Bone marrow (tissue), 2 donors: Measurements from ENCODE around the gene SHC2.
"Not testable (repeated sequence)": the region's sequence is repeated elsewhere in the genome, so short reads cannot be mapped to it uniquely, and the experiment has no call there.

ENCODE experiments used
- DNase-seq, 2 donors: peaks; one replicate each; lab custom pipeline; 2025; lab: John Stamatoyannopoulos, UW

SHC2 gene

DNA sequence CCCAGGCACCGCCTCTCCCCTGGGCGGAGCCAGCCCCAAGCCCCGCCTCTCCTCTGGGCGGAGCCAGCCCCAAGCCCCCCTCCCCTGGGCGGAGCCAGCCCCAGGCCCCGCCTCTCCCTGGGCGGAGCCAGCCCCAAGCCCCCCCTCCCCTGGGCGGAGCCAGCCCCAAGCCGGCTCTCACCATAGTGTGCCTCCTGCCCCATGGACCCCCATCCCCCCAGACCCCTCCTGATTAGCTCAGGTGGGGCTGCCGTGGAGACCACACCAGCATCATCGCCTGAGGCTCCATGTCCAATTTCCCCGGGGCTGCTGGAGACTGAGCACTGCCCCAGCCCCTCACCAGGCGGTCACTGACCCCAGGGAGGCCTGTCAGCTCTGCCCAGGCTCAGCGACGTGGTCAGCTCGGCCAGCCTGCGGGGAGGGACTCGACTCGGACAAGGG is 31.3 kb upstream of the SHC2 start:
- DNase-seq: no peak

DNA sequence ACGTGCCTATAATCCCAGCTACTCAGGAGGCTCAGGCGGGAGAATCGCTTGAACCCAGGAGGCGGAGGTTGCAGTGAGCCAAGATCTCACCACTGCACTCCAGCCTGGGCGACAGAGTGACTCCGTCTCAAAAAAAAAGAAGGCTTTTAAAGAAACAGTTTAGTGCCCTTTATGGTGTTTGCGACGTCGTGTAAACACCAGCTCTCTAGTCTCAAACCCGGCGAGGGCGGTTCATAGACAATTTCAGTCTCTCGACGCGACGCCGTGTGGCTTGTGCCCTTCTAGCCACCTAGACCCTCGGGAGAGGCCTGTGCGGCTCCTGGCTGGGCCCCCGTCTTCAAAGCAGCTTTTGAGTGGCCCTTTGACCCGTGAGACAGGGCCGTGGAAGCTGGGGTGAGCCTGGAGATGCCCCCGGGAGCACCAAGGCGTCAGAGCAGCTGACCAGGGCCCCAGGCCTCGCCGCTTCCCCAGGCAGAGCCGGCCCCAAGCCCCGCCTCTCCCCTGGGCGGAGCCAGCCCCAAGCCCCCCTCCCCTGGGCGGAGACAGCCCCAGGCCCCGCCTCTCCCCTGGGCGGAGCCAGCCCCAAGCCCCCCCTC is 30.4 kb upstream of the SHC2 start:
- DNase-seq: no peak

DNA sequence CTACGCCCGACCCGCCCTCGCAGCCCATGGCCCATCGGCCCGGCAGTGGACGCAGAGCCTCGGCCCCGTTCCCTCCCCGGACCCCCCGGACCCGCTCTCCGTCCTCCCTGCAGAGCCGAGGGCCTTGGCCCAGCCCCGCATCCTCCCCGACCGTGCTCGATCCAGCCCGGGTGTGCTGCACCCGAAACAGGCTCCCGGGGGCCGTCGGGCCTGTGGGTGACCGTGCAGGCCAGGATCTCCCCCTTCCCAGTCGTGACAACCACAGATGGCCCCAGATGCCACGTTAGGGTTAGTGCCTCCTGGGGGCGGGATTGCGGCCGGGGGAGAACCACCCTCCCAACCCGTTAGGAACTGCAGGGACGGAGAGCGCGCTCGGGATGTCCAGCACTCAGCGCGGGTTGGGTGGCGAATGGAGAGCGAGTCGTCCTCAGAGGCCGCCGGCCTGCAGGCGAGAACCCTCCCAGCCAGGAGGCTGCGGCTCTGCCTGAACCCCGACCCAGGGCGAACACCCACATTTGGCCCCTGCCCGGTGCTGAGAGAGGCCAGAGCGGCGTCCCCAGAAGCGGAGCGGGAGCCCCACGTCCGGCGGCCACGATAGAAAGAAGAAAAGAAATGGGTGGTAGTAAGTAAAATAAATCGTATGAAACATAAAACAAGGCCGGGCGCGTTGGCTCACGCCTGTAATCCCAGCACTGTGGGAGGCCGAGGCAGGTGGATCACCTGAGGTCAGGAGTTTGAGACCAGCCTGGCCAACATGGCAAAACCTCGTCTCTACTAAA is 28.8 kb upstream of the SHC2 start:
- no peak for DNase-seq

DNA sequence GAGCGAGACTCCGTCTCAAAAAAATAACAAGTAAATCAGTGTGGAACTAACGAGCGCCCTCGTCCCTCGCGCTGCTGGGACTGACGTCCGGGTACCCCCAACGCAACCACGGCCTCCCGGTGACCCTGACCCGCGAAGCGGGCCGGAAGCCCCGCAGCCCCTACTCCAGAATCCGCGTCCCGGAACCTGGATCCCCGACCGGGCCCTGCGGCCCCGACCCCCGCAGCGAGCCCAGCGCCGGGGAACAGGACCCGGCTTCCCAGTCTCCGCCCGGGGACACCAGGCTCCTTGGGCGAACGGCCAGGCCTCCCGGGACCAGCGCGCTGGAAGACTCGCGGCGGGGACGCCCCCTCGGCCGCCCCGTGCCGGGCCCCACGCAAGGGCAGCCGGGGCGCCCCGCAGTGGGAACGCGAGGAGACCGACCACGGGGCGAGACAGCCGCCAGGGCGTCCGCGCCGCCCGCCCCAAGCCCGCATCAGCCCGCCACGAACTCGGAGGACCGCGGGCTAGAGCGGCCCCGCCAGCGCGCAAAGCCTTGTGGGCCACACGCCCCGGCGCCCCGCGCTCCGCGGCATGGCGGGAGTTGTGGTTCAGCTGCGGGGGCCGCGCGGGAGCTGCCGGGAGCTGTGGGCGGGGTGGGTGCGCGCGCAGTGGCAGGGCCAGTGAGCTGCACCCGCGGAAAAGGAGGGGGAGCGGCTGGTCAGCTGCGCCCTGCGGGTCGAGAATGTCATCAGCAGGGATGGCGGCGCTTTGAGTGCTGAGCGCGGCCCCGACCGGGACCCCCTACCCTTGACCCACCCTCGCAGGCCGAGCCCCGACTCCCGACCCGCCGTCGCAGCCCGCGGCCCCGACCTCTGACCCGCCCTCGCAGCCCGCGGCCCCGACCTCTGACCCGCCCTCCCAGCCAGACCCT is 27.9 kb upstream of the SHC2 start:
- peak; percentile 57 to 80 for DNase-seq

DNA sequence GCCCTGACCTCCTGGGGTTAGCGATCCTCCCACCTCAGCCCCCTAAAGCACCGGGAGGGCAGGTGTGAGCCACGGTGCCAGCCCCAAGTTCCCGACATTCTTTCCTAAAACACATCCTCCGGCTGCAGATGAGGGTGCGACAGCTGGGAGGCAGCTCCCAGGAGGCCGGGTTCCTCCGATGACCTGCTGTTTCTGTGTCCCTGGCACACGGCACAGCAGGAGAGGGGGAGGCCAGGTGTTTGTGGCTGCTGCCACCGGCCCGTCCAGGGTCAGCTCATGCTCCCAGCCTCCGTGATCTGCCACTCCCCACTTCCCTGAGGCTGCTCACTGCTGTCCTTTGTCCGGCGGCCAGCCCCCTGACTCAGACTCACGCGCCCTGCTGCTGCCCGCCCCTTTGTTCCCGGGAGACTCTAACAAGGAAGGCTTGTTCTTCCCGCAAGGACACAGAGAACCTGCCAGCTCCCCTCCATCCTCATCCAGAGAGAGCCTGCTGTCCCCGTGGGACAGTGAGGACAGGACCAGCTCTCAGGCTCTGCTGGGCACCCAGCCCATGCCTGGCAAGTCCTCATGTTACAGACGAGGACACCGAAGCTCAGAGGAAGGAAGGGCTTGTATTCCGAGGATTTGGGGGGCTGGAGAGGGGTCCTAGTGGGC is 24.9 kb upstream of the SHC2 start:
- no peak for DNase-seq

DNA sequence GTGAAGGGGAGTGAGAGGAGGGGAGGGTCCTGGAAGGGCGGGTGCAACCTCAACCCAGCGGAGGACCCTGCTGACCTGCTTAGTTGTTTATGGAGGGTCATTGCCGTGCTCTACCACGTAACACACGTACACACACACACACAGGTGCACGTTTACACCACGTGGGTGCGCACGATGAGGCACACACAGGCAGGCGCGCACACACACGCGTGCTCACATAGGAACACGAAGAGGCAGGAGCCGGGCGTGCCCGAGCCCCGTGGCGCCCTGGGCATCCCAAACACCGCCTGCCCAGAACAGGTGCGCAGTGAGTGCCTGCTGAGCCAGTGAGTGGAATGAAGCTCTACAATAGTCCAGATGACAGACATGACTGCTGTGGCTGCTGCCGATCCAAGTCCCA is 24.2 kb upstream of the SHC2 start:
- DNase-seq: no peak

DNA sequence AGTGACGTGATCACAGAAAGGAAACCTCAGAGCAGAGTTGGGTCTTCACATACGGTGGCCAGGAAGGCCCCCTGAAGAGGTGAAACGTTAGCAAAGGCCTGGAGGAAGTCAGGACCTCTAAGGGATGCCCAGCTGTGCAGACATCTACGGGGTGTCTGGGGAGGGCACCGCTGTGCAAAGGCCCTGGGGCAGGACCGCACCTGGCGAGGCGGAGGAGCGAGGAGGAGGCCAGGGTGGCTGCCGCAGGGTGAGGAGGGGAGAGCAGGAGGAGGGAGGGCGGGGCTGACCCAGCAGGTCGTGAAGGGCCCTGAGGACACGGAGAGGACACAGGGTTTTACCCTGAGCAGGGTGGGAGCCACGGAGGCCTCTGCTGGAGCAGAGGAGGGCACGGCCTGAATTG is 23.7 kb upstream of the SHC2 start:
- no peak for DNase-seq

DNA sequence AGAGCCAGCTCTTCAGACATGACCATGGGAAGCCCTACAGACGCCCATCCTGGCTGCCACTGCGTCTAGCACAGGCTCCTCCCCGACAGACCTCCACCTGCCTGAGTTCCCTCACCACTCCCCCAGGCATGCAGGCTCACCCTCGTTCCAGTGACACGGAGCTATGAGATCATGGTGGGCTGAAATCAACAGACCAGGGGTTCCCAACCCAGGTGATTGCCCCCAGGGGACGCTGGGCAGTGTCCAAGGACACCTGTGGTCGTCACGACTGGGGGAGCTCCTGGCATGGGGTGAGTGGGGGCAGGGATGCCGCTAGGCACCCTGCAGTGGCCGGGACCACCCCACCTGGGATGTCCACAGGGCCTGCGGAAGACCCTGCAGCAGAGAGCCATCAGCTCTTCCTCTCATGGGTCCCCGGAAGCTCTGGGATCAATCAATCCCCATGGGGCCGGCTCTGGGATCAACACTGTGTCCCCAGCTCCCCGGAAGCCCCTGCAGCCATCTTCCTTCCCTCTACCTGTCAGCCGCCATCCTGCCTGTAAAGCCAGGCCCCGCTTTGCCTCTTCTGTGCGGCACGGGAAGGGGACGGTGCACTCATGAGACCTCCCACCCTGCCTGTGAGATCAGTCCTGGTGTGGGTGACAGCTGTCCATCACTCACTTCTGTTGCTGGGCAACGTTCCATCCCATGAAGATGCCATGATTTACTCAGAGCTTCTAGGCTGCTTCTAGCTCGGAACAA is 22.7 kb upstream of the SHC2 start:
- DNase-seq: no peak

DNA sequence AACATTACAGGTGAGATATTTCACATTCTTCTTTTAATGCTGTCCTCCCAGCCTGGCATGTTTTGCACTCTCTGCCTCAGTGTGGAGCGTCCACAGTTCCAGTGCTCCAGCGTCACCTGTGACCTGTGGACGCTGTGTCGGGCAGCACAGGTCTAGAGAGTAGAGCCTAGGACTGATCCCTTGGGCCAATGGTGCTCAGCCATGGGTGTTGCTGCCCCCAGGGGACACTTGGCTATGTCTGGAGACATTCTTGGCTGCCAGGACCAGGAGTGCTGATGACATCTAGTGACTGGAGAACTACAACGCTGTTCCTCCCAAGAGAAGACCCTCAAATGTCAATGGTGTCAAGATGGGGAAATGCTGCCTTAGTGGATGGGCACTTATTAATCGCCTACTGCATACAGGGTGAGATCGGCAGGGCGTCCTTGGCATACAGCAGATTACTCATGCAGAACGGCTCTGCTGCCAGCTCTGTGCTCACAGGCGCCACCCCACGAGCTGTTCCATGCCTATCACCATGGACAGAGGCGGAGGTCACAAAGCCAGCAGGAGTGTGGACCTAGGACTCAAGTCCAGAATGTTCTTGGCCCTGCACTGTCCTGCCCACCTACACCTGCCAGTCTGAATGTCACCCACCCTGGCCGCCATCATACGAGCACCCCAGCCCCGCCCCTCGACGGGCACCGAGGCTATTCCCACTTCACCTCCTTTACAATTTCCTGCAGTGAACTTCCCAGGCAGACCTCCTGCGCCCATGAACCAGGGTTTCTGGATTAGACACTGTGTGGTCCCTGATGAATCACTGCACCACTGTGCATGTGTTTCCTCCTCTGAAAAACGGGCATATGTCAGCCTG is 21.6 kb upstream of the SHC2 start:
- DNase-seq: no peak

DNA sequence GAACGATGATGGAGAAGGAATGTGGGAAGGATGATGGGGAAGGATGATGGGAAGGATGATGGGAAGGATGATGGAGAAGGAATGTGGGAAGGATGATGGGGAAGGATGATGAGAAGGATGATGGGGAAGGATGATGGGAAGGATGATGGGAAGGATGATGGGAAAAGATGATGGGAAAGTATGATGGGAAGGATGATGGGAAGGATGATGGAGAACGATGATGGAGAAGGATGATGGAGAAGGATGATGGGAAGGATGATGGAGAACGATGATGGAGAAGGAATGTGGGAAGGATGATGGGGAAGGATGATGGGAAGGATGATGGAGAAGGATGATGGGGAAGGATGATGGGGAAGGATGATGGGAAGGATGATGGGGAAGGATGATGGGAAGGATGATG is 20.3 kb upstream of the SHC2 start:
- not testable (repeated sequence) for DNase-seq

DNA sequence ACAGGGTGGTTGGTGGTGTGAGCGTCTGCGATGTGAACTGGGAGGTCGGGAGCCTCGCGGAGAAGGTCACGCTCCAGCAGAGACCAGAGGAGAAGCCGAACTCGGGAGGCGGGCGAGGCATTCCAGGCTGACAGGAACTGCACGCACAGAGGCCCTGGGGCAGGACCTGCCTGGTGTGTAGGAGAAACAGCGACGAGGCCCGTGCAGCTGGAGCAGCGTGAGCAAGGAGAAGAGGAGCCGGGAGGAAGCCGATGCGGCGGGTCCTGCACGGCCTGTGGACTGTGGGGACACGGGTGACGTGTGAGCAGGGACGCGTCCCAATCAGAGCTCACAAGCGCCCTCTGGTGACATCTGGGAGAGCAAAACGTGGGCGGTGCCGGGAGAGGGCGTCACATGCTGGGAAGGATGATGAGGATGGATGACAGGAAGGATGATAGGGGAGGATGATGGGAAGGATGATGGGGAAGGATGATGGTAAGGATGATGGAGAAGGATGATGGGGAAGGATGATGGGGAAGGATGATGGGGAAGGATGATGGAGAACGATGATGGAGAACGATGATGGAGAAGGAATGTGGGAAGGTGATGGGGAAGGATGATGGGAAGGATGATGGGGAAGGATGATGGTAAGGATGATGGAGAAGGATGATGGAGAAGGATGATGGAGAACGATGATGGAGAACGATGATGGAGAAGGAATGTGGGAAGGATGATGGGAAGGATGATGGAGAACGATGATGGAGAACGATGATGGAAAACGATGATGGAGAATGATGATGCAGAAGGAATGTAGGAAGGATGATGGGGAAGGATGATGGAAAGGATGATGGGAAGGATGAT is 19.4 kb upstream of the SHC2 start:
- DNase-seq: peak in 1 of 2 donors; percentile 11

DNA sequence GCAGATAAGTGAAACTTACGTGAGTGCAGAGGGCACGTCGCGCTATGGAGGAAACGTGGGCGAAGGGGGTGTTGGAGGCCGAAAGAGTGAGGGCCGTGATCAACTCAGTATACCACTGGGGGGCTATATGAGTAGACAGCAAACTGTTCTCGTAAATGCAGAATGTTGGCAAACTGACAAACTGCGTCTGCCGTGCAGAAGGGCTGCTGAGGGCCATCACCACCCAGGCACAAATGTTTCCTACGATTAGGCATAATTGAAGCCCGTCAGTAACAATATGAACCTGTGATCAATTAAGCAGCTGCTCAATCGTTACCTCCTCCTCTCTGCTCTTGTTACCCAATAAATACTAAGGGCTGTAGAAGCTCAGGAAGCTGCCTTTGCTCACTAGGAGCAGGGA is 18.1 kb upstream of the SHC2 start:
- no peak for DNase-seq

DNA sequence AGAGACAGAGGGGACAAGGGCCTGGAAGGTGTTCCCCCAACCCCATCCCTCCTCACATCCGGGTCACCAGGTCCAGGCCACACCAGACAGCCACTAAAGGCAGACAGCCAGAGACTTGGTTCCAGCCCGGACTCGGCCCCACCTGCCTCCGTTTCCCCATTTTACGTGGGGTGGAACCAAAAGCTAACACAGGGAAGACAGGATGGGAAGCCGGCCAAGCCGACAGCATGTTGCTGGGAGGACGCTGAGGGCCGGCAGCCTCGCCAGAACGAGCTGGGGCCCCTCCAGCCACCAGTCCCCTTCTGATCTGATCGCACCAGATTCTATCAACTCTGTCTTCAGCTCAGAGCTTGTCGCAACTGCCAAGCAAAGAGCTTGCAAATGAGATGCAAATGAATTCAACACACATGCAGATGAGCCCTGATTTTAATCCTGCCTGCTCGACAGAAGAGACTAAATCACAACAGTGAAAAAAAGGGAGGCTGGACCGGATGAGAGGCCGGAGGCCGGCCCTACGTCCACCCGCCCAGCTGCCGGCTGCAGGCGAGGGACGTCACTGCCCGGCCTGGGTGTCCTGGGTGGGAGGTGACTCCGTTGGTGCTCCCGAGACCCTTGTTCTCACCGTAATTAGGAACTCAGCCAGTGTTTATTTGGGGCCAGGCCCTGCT is 17.5 kb upstream of the SHC2 start:
- DNase-seq: no peak

DNA sequence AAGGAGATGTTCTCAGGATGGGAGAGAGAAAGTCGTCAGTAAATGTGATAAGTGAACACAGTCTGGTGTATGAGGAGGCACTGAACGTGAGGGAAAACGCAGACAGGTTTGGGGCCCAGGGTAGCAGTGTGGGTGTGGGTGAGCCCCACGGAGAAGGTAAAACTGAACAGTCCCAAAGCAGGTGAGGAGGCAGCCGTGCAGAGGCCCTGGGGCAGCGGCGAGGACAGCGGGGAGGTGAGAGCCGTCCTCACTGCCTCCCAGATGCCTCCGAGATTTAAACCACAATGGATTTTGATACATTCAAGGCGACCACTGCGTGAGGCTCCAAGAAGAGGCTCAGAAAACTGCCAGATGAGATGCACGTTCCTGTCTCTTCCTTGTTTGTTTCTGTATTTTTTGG is 14.5 kb upstream of the SHC2 start:
- no peak for DNase-seq

DNA sequence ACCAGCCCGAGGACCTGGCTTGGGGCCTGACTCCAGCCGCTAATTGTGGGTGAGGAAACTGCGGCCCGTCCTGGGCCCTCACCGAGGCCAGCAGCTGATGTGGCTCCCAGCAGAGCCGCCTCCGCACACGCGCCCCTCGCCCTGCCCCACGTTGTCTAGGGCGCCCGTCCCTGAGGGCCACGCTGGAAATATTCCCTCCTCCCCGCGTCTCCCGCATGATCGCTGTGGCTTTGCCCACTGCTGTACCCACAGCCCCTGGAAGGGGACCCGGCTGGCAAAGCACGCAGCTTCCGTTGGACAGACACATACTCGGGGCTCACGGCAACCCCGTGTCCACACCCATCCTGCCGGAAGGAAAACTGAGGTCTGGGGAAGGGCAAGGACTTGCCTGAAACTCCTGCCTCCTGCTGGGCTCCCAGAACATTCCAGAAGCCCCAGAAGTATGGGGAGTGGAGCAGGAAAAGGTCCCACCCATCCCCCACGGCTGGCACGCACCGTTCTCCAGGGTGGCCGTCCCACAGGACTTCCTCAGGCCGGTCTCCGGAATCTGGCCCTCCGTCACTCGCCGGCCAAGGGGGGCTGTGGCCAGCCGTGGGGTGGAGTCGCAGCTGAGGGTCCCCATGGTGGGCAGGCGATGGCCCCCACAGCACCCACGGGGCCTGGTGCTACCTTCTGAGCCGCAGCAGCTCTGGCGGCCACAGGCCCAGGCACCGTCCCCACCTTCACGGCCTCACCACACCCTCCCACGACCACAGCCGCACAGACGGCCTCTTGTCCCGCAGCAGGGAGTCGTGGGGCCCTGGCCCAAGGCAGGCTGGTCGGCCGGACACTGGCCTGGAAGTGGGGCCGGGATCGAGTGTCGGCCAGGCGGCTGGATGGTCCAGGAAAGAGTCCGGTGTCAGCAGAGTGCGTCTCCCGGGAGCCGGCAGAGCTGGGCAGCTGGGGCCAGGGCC is 13.6 kb upstream of the SHC2 start:
- DNase-seq: no peak

DNA sequence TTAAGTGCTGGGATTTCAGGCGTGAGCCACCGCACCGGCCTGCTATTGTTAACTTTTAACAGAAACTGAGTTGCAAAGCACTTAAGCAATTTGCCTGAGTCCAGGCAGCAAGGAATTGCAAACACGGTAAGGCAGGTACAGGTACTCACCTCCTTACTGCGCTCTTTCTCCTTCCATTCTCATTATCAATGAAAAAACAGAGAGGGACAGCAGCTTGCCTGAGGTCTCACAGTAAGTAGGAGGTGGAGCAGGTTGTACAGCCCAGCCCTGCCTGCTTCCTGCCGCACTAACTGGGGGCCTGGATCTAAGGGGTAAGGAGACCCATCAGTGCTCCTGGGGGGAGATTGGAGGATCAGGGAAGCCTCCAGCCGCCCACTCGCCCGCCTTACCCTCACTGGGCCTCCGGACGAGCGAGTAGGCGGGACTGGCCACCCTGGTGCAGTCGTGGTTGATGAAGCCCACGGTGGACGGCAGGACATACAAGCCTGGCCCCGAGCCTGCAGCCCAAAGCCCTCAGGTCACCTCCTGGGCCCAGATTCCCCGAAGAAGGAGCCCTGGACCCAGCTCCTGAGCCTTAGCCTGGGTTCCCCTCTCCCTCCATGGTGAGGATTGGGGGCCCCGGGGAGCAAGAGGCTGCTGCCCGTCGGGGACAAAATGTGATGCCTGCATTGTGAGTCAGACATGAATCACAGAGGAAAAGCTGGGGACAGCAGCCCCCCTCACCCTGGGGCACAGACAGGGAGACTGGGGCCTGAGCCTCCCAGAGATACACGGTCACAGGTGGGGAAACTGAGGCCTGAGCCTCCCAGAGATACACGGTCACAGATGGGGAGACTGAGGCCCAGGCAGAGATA is 11.4 kb upstream of the SHC2 start:
- no peak for DNase-seq

DNA sequence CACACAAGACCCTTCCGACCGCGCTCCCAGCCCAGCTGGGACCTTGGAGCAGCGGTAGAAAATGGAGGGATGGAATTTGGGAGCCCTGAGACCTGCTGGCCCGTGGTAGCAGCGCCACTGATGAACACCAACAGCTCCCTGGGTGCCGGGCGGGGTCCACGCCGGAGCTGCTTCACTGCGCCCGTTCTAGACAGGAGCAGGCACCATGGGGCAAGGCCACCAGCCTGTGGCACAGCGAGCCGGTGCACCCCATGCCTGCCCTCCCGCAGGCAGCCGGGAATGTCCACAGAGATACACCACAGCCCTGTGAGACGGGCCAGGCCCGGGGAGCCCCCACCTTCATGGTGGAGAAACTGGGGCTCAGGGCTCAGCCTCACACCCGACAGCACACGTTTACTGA is 9.9 kb upstream of the SHC2 start:
- DNase-seq: no peak
